ENCODE results near the gene MAST4.

MAST4 gene

DNA sequence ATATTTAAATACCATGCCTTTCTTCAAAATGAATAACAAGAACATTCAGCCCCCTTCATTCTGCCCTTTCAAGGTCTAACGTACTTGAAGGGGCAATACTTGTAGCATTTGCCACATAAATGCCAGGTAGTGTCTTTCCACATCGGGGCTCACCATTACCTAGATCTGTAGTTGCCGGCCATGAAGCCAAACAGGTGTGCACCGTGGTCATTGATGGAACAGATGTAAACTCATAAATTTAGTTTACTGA, 407.4 kb downstream of the MAST4 start:
- DNase-seq, result no peak

DNA sequence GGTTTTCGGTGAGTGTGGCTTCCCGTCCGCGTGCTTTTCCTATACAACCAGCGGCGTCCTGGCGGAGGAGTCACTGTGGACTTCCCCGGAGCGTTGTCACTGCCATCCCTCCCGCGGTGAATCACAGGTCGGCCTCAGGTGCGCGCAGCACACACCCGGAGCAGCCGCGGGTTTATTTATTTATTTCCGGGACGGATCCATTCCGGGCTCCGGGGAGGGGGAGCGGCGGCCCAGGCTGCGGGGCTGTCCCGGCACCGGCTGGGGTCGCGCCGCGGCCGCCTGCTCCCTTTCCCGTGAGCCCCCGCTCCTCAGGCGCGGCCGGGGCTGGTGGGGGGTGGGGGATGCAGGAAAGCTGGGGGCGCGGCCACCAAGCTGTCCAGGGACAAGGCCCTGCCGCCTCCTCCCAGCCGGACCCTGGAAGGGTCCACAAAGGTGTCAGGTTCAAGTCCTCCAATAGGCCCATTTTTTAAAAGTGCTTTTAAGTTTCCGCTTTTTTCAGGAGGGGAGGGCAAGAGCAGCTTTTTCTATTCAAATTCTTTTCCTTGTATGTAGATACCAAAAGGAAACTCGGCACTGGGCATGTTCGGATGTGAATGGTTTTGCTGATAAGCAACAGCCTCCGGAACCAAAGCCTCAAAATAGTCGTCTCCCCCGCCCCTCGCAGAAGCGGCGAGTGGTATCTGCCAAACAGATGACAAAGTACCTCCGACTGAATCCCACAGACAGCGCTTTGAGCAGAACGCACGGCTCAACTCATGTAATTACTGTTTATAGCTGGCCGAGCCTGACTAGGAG, 407.9 kb downstream of the MAST4 start:
- DNase-seq, result peak; percentile 67

DNA sequence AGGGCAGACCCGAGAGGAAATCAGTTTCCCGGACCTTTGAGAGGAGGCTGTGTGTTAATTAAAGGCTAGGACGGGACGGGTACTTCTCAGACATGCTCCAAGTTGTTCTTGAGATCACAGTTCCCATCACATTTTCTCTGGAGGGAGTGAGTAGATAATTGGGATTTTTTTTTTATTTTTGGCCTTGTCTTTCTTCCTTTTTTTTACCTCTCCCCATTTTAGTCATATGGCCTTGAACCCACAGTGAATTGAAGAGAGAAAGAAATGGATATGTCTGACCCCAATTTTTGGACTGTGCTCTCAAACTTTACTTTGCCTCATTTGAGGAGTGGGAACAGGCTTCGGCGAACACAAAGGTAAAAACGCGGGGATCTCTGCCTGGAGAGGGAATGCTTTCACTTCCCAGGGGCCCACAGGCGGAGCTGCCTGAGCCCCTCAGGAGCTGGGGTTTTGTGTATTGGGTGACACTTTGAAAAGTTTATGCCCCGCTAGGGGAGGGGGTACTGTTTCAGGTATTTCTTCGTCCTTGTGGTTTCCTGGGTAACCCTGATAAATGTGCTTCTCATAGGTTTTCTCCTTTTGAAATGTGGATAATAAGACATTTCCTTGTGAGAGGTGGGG, 408.6 kb downstream of the MAST4 start:
- DNase-seq, result no peak

DNA sequence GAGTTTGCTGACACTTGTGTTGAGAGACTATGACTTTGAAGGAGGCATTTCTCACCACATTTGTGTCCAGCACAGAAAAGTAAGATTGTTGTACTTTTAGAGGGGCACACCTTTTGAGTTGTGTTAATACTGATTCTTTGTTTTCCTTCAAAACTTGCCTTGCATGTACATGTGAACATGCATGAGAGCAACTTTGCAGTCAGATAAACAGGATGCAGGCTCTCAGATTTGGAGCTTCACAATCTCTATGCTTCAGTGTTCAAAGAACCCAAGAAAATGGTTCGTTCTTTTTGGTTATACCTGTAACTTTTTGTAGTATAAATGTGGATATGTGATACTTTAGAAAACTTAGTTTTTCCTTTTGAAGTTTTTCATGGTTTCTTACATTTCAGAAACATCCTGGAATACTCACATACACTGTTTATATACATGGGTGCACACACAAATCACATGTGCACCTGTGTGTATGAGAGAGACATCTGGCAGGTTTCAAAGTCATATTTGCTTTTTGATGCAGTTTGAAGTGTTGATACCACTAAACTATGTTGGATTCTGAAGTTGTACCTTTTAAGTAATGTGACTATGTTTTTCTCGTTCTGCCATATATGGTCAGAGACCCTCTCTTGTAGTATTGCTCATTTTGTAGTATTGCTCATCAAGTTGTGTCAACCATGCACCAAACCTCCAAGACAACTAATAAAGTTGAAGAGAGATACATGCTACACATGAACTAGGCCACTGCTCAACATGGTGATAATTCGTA, 409.7 kb downstream of the MAST4 start:
- no peak for DNase-seq

DNA sequence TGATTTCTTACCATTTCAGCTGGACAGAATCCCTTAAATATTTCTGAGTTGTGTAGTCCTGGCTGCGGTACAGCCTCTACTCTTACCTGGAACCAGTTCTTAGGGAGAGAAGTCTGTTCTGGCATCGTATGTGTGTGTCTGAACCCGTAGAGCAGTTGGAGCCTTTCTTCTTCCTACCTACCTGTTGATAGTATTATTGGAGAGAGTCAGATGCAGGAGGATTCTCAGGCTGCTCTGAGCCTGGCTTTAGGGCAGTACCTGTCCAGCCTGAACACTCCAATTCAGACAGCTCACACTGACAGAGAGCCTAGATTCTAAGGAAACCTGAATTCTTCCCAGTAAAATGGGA, 410.3 kb downstream of the MAST4 start:
- DNase-seq, result no peak

DNA sequence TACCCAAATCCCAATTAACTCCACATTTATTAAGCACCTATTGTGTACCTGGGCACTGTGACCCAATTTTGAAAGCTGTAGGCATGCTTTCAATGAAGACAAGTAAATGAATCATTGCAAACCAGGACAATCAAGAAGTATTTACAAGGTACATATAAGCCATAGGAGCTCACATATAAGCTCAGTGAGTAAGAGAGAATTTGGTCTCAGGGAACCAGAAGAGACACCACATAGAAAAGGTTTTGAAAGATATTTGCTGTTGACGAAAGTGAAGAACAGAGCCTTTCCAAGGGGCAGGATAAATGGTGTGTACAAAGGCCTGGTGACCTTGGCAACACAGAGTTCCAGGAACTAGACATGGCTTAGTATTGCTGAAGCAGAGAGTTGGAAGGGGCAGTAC, 412.8 kb downstream of the MAST4 start:
- DNase-seq, result no peak

DNA sequence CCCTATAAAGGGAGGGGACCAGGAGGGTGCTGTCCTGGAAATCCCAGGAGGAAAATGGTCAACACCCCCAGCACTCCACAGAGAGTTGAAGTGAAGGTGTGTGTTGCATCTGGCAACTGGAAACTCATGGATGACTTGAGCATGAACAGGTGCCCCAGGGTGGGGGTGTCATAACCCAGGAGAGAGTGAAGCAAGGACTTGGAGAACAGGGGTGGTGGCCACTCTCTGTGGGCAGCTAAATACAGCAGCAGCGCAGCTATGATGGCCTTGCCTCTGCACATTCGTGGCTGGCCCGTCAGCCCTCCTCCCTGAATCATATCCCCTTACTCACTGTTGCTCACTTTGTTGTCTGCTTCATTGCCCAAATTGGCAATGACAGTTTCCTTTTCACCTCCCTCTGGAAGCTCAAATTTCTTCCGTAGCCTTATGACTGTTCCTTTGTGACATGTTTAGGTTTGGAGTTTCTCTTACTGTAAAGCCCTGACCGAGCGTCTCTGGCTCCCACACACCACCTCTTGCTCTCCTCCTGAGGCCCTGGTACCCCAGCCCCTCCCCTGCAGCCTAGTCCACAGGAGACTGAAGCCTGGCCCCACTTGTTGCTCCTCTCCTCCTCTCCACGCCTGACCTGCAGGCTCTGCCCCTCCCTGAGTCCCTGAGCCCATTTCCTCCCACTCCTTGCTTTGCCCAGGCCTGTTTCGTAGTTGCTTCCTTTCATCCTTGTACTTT, 414.7 kb downstream of the MAST4 start:
- peak; percentile 55 for DNase-seq

DNA sequence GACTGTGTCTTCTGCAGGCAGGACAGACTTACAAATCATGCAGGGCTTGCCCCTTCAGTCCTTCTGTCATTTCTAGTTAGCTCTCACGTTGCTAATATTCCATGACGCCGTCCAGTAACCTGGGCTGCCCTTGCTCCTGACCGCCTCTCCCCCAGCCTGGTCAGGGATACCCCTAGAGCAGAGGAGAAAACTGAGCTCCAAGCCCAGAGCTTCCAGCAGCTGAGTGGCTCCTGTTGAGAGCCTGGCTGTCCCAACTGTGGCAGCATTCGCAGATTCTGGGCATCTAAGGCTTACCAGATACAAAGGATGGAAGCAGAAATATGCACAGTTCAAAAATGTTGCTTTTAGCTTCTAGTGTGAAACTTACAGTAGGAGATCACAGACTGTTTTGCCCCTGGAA, 415.2 kb downstream of the MAST4 start:
- no peak for DNase-seq

DNA sequence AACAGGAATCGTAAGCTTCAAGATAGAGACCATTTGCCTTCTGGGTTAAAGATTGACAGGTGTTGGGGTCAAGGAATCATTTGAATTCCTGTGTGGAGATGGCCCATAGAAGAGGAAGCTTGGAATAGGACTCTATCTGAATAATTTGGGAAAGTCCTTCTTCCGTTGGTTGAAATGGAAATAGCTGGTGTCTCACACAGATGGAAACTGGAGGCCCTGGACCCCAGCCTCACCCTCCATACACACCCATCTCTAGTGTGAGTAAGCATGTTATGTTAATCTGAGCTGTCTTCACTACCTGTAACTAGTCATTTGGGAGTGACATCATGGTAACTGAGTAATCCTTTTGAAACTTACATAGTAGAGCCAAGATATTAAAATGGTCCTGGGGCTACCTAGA, 416.0 kb downstream of the MAST4 start:
- DNase-seq, result no peak

DNA sequence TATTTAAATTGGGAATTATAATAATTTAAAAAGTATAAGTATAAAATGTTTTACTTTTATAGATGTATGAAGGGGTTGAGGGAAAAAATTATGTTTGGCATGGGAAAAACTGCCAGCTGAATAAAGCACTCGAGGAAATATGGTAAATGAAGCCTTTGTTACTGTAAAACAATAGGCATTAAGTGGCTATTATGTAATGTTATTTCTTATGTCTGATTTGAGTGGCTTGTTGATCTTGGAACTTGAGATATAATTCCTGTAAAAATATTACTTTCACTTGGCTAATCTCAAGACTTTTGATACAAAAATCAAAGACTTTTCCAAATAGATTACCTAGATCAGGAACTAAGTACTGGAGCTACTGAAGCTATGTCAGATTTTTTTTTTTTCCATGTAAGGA, 417.5 kb downstream of the MAST4 start:
- DNase-seq, result no peak

DNA sequence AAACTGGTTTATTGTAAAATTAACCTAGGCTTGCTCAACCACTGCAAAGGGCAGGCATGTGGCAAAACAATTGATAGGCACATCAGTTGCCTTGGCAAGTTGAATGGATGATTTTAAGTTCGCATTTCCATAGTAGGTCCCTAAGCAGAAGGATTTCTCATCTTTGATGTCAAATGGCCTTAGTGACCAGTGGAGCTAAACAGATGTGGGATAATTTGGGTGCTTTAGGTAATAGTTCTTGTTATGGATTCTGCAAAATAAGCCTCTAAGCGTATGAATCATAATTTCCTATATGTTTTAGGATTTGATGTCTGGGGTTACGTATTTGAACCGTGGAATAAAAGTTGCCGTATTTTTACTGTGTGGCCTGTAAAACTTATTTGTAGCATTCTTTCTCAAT, 418.0 kb downstream of the MAST4 start:
- no peak for DNase-seq

DNA sequence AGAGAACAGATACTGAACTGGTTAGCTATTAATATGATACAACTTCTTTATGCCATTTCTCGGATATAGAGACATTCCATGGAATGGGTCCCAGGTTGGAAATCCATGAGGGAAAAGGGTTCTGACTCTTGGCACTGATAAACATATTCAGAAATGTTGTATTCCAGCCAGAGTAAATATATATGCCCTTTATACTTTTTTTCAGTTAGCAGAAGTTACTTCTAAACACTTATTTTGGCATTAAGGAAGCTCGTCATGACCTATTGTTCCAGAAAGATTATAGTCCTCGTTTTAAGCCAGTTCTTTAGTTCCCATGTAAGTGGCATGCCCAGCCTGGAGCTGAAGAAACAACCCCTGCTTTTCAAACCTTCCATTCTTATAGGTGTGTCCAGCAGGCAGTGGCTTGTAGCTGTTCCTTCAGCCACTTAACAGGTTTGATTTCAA, 418.8 kb downstream of the MAST4 start:
- DNase-seq, result no peak

DNA sequence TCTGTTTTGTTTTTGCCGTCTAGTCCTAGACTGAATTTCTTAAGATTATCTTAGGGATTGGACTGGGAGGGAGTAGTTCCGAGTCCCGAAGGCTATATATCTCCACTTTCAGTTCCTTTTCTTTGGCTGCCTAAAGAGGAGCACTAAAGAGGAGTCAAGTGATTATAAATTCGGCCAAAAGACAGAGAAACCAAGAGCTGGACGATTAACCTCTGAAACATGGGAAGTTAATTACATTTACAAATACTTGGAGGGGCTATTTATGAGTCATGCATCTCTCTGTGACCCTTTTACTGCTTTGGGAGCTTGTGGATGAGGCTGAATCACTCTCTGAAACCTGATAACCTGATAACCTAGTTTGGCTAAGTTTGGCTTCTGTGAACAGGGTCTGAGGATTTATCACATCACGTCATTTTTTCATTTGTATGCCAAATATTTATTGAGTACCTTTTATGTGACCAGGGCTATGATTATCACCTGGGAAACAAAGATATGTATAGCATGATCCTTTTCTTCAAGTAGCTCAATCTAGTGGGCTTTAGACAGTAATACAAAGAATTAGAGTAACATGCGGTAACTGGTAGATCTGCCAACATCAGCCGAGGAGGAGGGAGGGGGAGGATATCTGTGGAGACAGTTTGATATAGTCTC, 419.5 kb downstream of the MAST4 start:
- peak; percentile 25 for DNase-seq

DNA sequence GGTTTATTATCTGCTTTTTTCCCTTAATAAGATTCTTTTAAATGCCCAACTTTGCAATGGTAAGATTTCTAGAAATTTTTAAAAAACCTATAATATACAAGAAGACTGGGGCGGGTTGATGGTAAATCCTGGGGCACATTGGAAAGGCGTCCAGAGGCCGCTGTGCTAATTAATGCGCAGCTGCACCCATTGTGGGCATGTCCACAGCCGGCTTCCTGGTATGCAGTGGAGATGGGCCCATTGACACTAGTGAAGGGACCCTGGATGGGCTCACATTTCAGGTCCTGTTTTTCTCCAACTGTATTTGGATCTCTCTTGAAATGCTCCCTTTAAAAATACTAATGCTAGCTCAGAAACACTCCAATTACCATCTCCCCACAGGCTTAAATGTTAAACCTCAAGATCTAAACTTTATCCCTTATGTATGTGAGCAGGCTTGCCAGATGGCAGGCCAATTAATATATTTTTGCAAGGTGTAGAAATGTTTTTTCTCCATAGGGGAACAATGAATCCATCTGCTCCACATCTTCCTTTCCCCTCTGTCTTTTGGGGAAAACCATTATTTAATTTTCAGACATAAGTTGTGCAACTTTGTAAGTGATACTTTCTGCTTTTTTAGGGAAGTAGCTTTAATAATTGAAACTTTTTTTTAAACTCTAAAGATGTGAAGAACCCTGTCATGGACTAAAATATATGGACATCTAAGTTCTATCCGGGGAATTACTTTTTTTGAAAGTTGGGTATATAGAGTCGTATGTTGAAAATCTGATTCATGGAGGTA, 423.1 kb downstream of the MAST4 start:
- DNase-seq, result peak; percentile 79

DNA sequence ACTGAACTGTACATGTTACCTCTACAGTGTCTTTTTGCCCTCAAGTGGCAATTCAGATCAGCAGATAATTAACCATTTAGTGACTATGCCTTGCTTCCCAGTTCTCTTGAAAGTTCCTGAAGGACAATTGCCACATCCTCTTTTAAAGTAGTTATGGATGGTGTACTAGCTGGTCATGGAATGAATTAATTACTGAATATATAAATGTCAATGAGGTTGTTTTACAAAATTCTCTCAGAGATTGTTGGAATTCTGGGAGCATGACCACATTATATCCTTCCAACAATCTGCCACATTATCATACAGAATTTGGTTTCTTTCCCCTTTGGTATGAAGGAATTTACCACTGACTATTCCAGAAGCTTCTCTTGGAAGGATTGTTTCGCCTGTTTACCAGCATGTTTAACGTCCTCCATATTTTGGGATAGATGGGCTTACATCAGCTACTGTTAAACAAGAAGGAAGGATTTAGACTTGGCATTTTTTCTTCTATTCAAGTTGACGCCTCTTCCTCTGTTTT, 424.0 kb downstream of the MAST4 start:
- no peak for DNase-seq

DNA sequence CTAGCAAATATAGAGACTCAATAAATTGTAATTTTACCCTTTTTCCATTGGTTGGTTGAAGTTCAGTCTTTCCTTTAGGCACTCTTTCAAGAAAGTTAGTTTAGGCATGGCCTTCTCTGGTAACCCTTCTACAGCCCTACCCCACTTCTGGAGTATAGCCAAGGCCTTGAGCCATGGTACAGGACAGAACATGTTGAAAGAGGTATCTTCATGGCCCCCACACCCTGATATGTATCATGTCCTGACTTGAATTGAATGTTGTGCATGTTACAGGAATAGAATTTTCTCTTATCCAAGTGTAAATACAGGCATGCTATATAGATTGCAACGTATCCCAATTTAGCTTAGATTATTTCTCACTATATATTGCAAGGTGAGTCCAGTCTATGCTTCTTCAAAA, 424.8 kb downstream of the MAST4 start:
- DNase-seq, result no peak

DNA sequence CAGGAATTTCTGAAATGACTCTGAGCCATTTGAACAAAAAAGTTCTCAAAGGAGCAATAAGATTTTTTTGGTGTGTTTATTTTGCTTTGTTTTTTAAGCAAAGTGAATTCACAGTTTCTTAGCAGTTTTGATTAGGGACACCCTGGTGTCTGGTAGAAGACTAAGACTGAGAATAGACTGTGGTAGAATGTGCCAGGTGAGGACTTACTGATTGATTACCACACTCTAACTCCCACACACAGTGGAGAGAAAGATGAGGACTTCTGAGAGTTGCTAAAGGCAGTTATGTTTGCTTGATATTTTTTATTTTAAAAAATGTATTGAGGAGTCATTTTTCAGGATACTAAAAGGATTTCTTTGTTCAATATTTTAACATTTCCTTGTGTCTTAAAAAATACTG, 425.3 kb downstream of the MAST4 start:
- no peak for DNase-seq

DNA sequence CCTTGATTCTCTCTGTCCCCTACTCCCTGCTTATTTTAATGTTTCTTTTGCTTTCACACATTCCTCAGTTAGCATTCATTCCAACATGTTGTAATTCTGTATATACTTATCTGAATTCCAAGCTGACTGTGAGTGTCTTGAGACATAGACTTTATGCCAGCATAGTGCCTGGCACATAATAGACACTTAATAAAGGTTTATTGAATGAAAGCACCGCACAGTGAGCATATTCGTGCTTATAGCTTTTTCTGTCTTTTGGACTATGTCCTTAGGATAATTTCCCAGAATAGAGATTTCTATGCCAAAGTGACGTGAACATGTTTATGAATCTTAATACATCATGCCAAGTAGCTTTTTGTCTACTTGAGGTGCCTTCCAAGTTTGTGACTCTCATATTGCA, 425.8 kb downstream of the MAST4 start:
- DNase-seq, result no peak

DNA sequence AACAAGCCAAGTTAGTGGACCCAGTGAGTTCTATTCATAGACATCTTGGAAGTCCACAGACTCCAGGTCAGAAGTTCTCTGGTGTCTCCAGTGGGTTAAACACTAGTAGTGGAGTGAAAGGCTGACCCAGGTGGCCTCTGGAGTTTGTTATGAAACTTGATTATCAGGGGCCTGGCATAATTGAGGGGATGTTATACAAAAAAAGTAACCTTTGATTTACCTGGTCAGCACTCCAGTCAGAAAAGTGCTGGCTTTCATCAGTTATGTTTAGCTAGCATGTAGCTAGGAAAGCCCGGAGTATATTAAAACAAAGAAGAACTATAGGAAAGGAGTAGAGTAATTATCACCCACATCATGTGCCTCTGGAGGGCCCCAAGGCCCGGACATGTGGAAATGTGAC, 429.3 kb downstream of the MAST4 start:
- no peak for DNase-seq

DNA sequence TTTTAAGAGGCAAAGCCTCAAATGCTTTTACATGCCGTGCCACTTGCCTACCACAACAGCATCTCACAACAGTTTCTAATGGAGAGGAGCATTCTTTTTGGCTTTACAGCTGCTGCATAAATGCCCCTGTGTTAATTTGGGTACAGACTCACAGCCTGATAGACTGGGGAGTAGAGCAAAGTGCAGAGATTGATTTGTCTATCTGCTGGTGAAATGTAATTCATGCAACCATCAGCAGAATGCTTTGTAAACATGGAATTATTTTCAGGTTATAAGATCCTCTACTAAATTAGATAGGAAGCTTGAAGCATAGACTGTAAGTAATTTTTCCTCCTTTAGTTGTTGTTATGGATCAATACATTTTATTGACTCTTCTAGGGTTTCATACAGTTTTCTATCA, 430.1 kb downstream of the MAST4 start:
- DNase-seq, result no peak

DNA sequence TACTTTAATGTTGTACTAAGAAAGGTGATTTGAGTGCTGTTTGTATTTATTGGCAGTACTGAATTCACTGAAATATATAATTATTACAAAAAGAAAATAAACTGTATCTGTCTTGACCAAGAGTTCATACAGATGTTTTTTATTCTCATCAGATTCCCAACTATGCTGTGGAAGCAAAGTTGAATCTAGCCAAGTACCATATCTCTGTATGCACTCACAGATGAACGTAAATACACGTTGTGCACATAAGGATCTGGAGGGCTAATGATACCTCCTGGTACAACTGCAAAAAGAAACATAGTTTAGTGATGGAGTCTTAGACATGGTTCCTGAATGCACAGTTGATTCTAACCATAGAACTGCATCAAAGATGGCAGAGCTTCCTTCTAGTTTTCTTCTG, 431.0 kb downstream of the MAST4 start:
- DNase-seq, result no peak

DNA sequence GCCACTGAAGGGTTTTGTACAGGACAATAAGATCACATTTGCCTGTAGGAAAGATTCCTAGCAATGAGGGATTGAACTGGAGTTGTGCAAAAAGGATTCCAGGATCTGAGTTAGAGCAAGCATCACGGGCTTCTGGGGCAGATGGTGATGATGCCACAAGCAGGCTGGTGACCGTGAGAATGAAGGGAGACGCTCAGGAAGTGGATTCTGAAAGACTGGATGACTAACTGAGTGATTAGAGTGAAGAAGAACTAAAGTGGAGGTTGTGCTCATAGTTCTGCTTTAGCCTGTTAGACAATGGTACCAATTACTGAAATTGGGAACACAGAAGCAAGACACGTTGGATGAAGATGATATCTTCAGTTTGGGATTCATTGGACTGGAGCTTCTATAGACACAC, 432.2 kb downstream of the MAST4 start:
- no peak for DNase-seq

Measured in NCI-H2171 treated with DMSO at 0.1 percent for 48 hours (cell line).